Endothelial cell of umbilical vein (primary cell): ENCODE results near the gene IL6R. TPM values are rescaled to one million over a fixed set of nuclear protein-coding genes. Genes with fewer than 3 reads are reported as not detected.
A peak's percentile ranks its signal among the peaks of the same experiment; 100 is the strongest.

ENCODE experiments used
- BruUV-seq: library from RNA; stranded (reverse); fragments of 400-500 nt; replicated peaks from 2 replicates; lab custom pipeline; 2021; lab: Mats Ljungman, UMichigan
- CTCF ChIA-PET: fragments of 300-600, 350-600 bp; sonication (Branson Sonifier 250); formaldehyde crosslinking; loops from one replicate; lab custom pipeline; 2021; ENCODE audit warnings: antibody characterized with exemption, inconsistent platforms; lab: Charles Lee
- POLR2A ChIA-PET: fragments of 300-600, 350-600 bp; sonication (Branson Sonifier 250); formaldehyde crosslinking; loops from one replicate; lab custom pipeline; 2021; ENCODE audit warnings: antibody characterized with exemption, inconsistent platforms; lab: Charles Lee
- DNase-seq: peaks from one replicate; pipeline ENCODE4 v3.0.0-alpha.2; 2011; ENCODE audit warnings: low read depth, low spot score
- FAIRE-seq: peaks from 2 replicates; lab custom pipeline; 2011; peaks lifted over from hg19 to GRCh38; lab: Jason Lieb, UNC
- H2AFZ ChIP-seq: 2 replicates; pipeline ENCODE4 v1.6.0; 2012; ENCODE audit warnings: low read depth, low read length, control low read depth, inconsistent platforms
- H3K27ac ChIP-seq: 2 replicates; pipeline ENCODE4 v1.5.1; 2011; ENCODE audit warnings: low read depth, mild to moderate bottlenecking, control low read depth, low read length, moderate library complexity; ENCODE audit not compliant: insufficient read depth
- H3K27me3 ChIP-seq, 2 experiments: 2 replicates each; pipeline versions ENCODE4 v1.6.0 to v1.6.1; 2011; ENCODE audit warnings: low read length in 2 of 2, mixed read lengths in 1 of 2; ENCODE audit not compliant: control insufficient read depth in 2 of 2, insufficient read depth in 2 of 2
- H3K36me3 ChIP-seq, 2 experiments: 2 replicates in 1 of 2; 3 replicates in 1 of 2; pipeline ENCODE4 v1.5.1; 2011; ENCODE audit warnings: low read length in 2 of 2, mild to moderate bottlenecking in 1 of 2, moderate library complexity in 1 of 2; ENCODE audit not compliant: control insufficient read depth in 2 of 2, insufficient read depth in 2 of 2; ENCODE audit errors: extremely low read depth in 1 of 2
- H3K4me1 ChIP-seq: 3 replicates; pipeline ENCODE4 v1.5.1; 2011; ENCODE audit warnings: mild to moderate bottlenecking, low read length; ENCODE audit not compliant: control insufficient read depth, insufficient read depth; ENCODE audit errors: extremely low read depth
- H3K4me2 ChIP-seq: 2 replicates; pipeline ENCODE4 v1.6.1; 2011; ENCODE audit warnings: low read length, control low read depth, mixed read lengths; ENCODE audit not compliant: insufficient read depth
- H3K4me3 ChIP-seq, 3 experiments: fragments of 200-600 bp in 1 of 3; sonication (generic), shearing (Covaris generic) in 1 of 3; replicated peaks in 1 of 3; 2 replicates each; pipeline ENCODE4 v1.5.1; 2011 to 2016; ENCODE audit warnings: control low read depth in 3 of 3, low read length in 3 of 3, mild to moderate bottlenecking in 2 of 3, inconsistent platforms in 1 of 3, low read depth in 1 of 3, moderate library complexity in 1 of 3; ENCODE audit not compliant: insufficient read depth in 1 of 3
- H3K79me2 ChIP-seq: 2 replicates; pipeline ENCODE4 v1.6.0; 2012; ENCODE audit warnings: low read length, inconsistent platforms; ENCODE audit not compliant: control insufficient read depth, insufficient read depth
- H3K9ac ChIP-seq: replicated peaks from 2 replicates; pipeline ENCODE3; 2011; ENCODE audit warnings: low read length, control low read depth; ENCODE audit not compliant: insufficient read depth; ENCODE audit errors: extremely low read depth
- H3K9me1 ChIP-seq: replicated peaks from 3 replicates; pipeline ENCODE4 v1.6.0; 2011; ENCODE audit warnings: mild to moderate bottlenecking, low read length; ENCODE audit not compliant: control insufficient read depth, insufficient read depth; ENCODE audit errors: extremely low read depth
- H3K9me3 ChIP-seq: replicated peaks from 2 replicates; pipeline ENCODE4 v1.5.1; 2012; ENCODE audit warnings: low read length, inconsistent platforms; ENCODE audit not compliant: control insufficient read depth, insufficient read depth
- H4K20me1 ChIP-seq: replicated peaks from 2 replicates; pipeline ENCODE3; 2011; ENCODE audit warnings: mild to moderate bottlenecking, low read length; ENCODE audit not compliant: control insufficient read depth, insufficient read depth; ENCODE audit errors: extremely low read depth
- CTCF ChIP-seq, 2 donors: IDR thresholded peaks; 1 replicate in 1 of 2; 2 replicates in 1 of 2; pipeline ENCODE4 v1.5.1; 2011; ENCODE audit warnings: low read length in 2 of 2, mild to moderate bottlenecking in 2 of 2, moderate library complexity in 2 of 2, control low read depth in 1 of 2, inconsistent platforms in 1 of 2, low read depth in 1 of 2; ENCODE audit not compliant: insufficient read depth in 1 of 2; ENCODE audit errors: extremely low read depth in 1 of 2
- EZH2 ChIP-seq: IDR thresholded peaks from 2 replicates; pipeline ENCODE4 v1.6.1; 2012; ENCODE audit warnings: borderline replicate concordance, low read depth, mild to moderate bottlenecking, moderate library complexity, low read length, inconsistent platforms; ENCODE audit not compliant: severe bottlenecking
- FOS ChIP-seq: IDR thresholded peaks from 2 replicates; pipeline ENCODE4 v1.6.1; 2011; ENCODE audit warnings: mild to moderate bottlenecking, low read length, moderate library complexity, borderline replicate concordance; ENCODE audit not compliant: insufficient read depth
- GATA2 ChIP-seq: IDR thresholded peaks from 2 replicates; pipeline ENCODE4 v1.7.0; 2011; ENCODE audit warnings: low read depth, mild to moderate bottlenecking, moderate library complexity, mixed read lengths, low read length; ENCODE audit not compliant: insufficient read length, insufficient read depth
- JUN ChIP-seq: IDR thresholded peaks from 2 replicates; pipeline ENCODE4 v1.6.1; 2011; ENCODE audit warnings: borderline replicate concordance, low read depth; ENCODE audit not compliant: insufficient read length, insufficient read depth
- MAX ChIP-seq: IDR thresholded peaks from 2 replicates; pipeline ENCODE4 v1.6.1; 2011; ENCODE audit not compliant: insufficient read depth, insufficient read length
- MYC ChIP-seq: IDR thresholded peaks from one replicate; pipeline ENCODE4 v1.6.1; 2011; ENCODE audit warnings: mild to moderate bottlenecking, low read depth, low read length
- POLR2A ChIP-seq: IDR thresholded peaks from 2 replicates; pipeline ENCODE4 v1.6.1; 2012; ENCODE audit warnings: low read depth, mild to moderate bottlenecking, control low read depth, low read length
- POLR2AphosphoS5 ChIP-seq: IDR thresholded peaks from 2 replicates; pipeline ENCODE4 v1.6.1; 2012; ENCODE audit warnings: low read depth, mild to moderate bottlenecking, control low read depth, low read length, moderate library complexity; ENCODE audit not compliant: insufficient read depth
- dilution Hi-C: fragments of 300-500 bp; cut with MboI; formaldehyde crosslinking; loops from one replicate; pipeline ENCODE4 v1.15.0; 2019; ENCODE audit warnings: low sequenced_read_pairs; ENCODE audit not compliant: extremely low pct_ligation_motif_present
- intact Hi-C: fragments of 100-400 bp; cut with micrococcal nuclease; formaldehyde crosslinking; loops from one replicate; pipeline ENCODE4 v1.10.0; 2022
- polyA plus RNA-seq, 4 experiments: library from polyadenylated mRNA; depleted of rRNA in 3 of 4; stranded (reverse) in 3 of 4; unstranded in 1 of 4; fragments of >200 nt; gene quantifications; 2 replicates each; pipeline versions ENCODE4 v1.2.1 to v1.2.3, GENCODE V29; 2011 to 2012; ENCODE audit warnings: missing spikeins in 1 of 4
- total RNA-seq: library from RNA; stranded (reverse); gene quantifications from 2 replicates; pipeline ENCODE4 v1.2.3, GENCODE V29; 2021

The IL6R gene
- total and polyA plus RNA-seq, 2 donors (not counting 3 experiments of a cell fraction or from before 2014, with no cell fraction given) = 4.8 to 5.1 TPM

GRCh38 chr1:154501423-154502065 is 96.4 kb downstream of the IL6R start:
- no TSS peak for BruUV-seq
- H3K4me2 ChIP-seq = peak overlapping the region; percentile 95
- peak; percentile 43 for DNase-seq
- H3K79me2 ChIP-seq = peaks cover 34% of the 10 kb centered on the region
- dilution Hi-C loops (no loop called here), intact Hi-C loops (no loop called here)
- ChIA-PET POLR2A (interaction anchor here (0.5 to 2.9 kb wide), 2 partner anchors 17 to 1438 kb away, joined by 4 to 12 read pairs; no protein-coding TSS in a partner anchor), CTCF (interaction anchor here (1.0 to 4.6 kb wide), 7 partner anchors 9 to 44 kb away, joined by 3 to 40 read pairs (median 4); no protein-coding TSS in a partner anchor)
- no peaks in the 10 kb centered on the region for H3K9me1 ChIP-seq
- peak overlapping the region; percentile 74 for H3K27ac ChIP-seq
- peaks cover 34% of the 10 kb centered on the region for H3K4me1 ChIP-seq
- peak overlapping the region; percentile 20 for H2AFZ ChIP-seq
- H3K9ac ChIP-seq = peak overlapping the region; percentile 89
- peak; percentile 60 for FAIRE-seq
- H3K9me3 ChIP-seq = no peaks in the 10 kb centered on the region
- H3K36me3 ChIP-seq = no peaks in the 10 kb centered on the region
- no peak for TF ChIP-seq MAX
- no peak for TF ChIP-seq EZH2
- no peak for TF ChIP-seq MYC
- TF ChIP-seq POLR2AphosphoS5 = no peak
- no peak for TF ChIP-seq POLR2A
- TF ChIP-seq JUN = no peak
- no peak for TF ChIP-seq CTCF (IDR thresholded peaks at IDR 0.05; ENCODE audit: extremely low read depth in 1 of 2, insufficient read depth in 1 of 2, low read depth in 1 of 2, low read length in 2 of 2)
- no peak for TF ChIP-seq GATA2
- TF ChIP-seq FOS = no peak
- H3K4me3 ChIP-seq = peak overlapping the region; percentile 73 to 99 (median 88)
- H4K20me1 ChIP-seq = no peaks in the 10 kb centered on the region
- no peaks in the 10 kb centered on the region for H3K27me3 ChIP-seq
